ENCODE measurements around the gene CASK. TPM values are rescaled to one million over a fixed set of nuclear protein-coding genes. Genes with fewer than 3 reads are reported as not detected.

Gene CASK
- total RNA-seq, 1 donor from 2014 or later, result 18.8 TPM

- DNase-seq (ENCODE audit: low spot score), result no peak
- intact Hi-C loops (cut with DNase I), result no loop called here
Observed at GRCh38 chrX:41507919-41508318, 415.4 kb downstream of the CASK start.

- intact Hi-C loops (cut with DNase I), result no loop called here
- no peak for DNase-seq (ENCODE audit: low spot score)
Observed at GRCh38 chrX:41502004-41502403, 421.4 kb downstream of the CASK start.

- intact Hi-C loops (cut with DNase I), result no loop called here
- DNase-seq (ENCODE audit: low spot score), result no peak
Observed at GRCh38 chrX:41499984-41500383, 423.4 kb downstream of the CASK start.

GRCh38 chrX:41499195-41499594, 424.2 kb downstream of the CASK start:
- intact Hi-C loops (cut with DNase I), result no loop called here
- no peak for DNase-seq (ENCODE audit: low spot score)

GRCh38 chrX:41491267-41492004, 431.9 kb downstream of the CASK start:
- intact Hi-C loops (cut with DNase I), result no loop called here
- no peak for DNase-seq (ENCODE audit: low spot score)

- intact Hi-C loops (cut with DNase I), result no loop called here
- DNase-seq (ENCODE audit: low spot score), result no peak
Observed at GRCh38 chrX:41490446-41490845, 432.9 kb downstream of the CASK start.

- DNase-seq (ENCODE audit: low spot score), result no peak
- intact Hi-C loops (cut with DNase I), result no loop called here
Observed at GRCh38 chrX:41482154-41482850, 441.1 kb downstream of the CASK start.

- intact Hi-C loops (cut with DNase I), result no loop called here
- no peak for DNase-seq (ENCODE audit: low spot score)
Observed at GRCh38 chrX:41481264-41482109, 441.9 kb downstream of the CASK start.

- intact Hi-C loops (cut with DNase I), result no loop called here
- no peak for DNase-seq (ENCODE audit: low spot score)
Observed at GRCh38 chrX:41480508-41481260, 442.7 kb downstream of the CASK start.

GRCh38 chrX:41478381-41478911, 444.9 kb downstream of the CASK start:
- DNase-seq (ENCODE audit: low spot score), result no peak
- intact Hi-C loops (cut with DNase I), result no loop called here

GRCh38 chrX:41475591-41476241, 447.6 kb downstream of the CASK start:
- intact Hi-C loops (cut with DNase I), result no loop called here

GRCh38 chrX:41475191-41475590, 448.2 kb downstream of the CASK start:
- intact Hi-C loops (cut with DNase I), result no loop called here
- DNase-seq (ENCODE audit: low spot score), result no peak

More at GRCh38 chrX:41475591-41476241, 447.6 kb downstream of the CASK start:
- no peak for DNase-seq (ENCODE audit: low spot score)

- intact Hi-C loops (cut with DNase I), result no loop called here
- DNase-seq (ENCODE audit: low spot score), result no peak
Observed at GRCh38 chrX:41474726-41475100, 448.6 kb downstream of the CASK start.

- intact Hi-C loops (cut with DNase I), result no loop called here
- DNase-seq (ENCODE audit: low spot score), result no peak
Observed at GRCh38 chrX:41473936-41474725, 449.2 kb downstream of the CASK start.

- intact Hi-C loops (cut with DNase I), result no loop called here
- DNase-seq (ENCODE audit: low spot score), result no peak
Observed at GRCh38 chrX:41472231-41472815, 451.0 kb downstream of the CASK start.

- intact Hi-C loops (cut with DNase I), result no loop called here
- DNase-seq (ENCODE audit: low spot score), result no peak
Observed at GRCh38 chrX:41471786-41472185, 451.6 kb downstream of the CASK start.

- no peak for DNase-seq (ENCODE audit: low spot score)
- intact Hi-C loops (cut with DNase I), result no loop called here
Observed at GRCh38 chrX:41470706-41471105, 452.6 kb downstream of the CASK start.
